H9 (cell line): ENCODE data around the gene COQ4. TPM values are rescaled to one million over a fixed set of nuclear protein-coding genes. Genes with fewer than 3 reads are reported as not detected.

ENCODE experiments used
- DNase-seq: peaks from one replicate; pipeline ENCODE4 v3.0.0-alpha.2; 2017
- H2AFZ ChIP-seq: one replicate; pipeline ENCODE4 v1.6.1; 2013; ENCODE audit warnings: mild to moderate bottlenecking, low read length, control low read depth, moderate library complexity
- H2AK5ac ChIP-seq: 2 replicates; pipeline ENCODE4 v1.6.1; 2013; ENCODE audit warnings: low read length, control low read depth, mixed read lengths; ENCODE audit not compliant: insufficient read length
- H2BK120ac ChIP-seq: one replicate; pipeline ENCODE4 v1.6.1; 2013; ENCODE audit warnings: low read depth, mild to moderate bottlenecking, low read length, control low read depth, inconsistent platforms; ENCODE audit not compliant: poor library complexity, severe bottlenecking
- H2BK12ac ChIP-seq: 2 replicates; pipeline ENCODE4 v1.6.1; 2013; ENCODE audit warnings: low read length, control low read depth, mixed read lengths, low read depth; ENCODE audit not compliant: insufficient read length
- H2BK15ac ChIP-seq: 2 replicates; pipeline ENCODE4 v1.6.1; 2013; ENCODE audit warnings: low read depth, low read length, control low read depth
- H2BK20ac ChIP-seq: one replicate; pipeline ENCODE4 v1.6.1; 2013; ENCODE audit warnings: low read depth, mild to moderate bottlenecking, low read length, control low read depth, inconsistent platforms; ENCODE audit not compliant: poor library complexity, severe bottlenecking
- H2BK5ac ChIP-seq: 2 replicates; pipeline ENCODE4 v1.6.1; 2013; ENCODE audit warnings: low read length, control low read depth, mixed read lengths; ENCODE audit not compliant: insufficient read length
- H3K14ac ChIP-seq: 2 replicates; pipeline ENCODE4 v1.6.1; 2013; ENCODE audit warnings: low read length, control low read depth; ENCODE audit not compliant: insufficient read depth
- H3K18ac ChIP-seq: 2 replicates; pipeline ENCODE4 v1.6.1; 2013; ENCODE audit warnings: low read depth, mild to moderate bottlenecking, mixed read lengths, low read length, control low read depth; ENCODE audit not compliant: insufficient read length
- H3K23ac ChIP-seq: 2 replicates; pipeline ENCODE4 v1.6.1; 2013; ENCODE audit warnings: low read length, control low read depth, mixed read lengths, low read depth; ENCODE audit not compliant: insufficient read length
- H3K23me2 ChIP-seq: 2 replicates; pipeline ENCODE4 v1.6.1; 2013; ENCODE audit warnings: low read depth, mild to moderate bottlenecking, mixed read lengths, low read length, control low read depth; ENCODE audit not compliant: insufficient read length, poor library complexity, severe bottlenecking
- H3K27ac ChIP-seq: 2 replicates; pipeline ENCODE4 v1.5.1; 2013; ENCODE audit warnings: low read length, control low read depth, mixed read lengths, low read depth; ENCODE audit not compliant: insufficient read length
- H3K27me3 ChIP-seq: 2 replicates; pipeline ENCODE4 v1.6.1; 2013; ENCODE audit warnings: low read length, control low read depth, inconsistent platforms; ENCODE audit not compliant: insufficient read depth
- H3K4ac ChIP-seq: 2 replicates; pipeline ENCODE4 v1.6.1; 2013; ENCODE audit warnings: low read depth, mild to moderate bottlenecking, control low read depth, inconsistent platforms, low read length, moderate library complexity
- H3K4me1 ChIP-seq: 2 replicates; pipeline ENCODE4 v1.6.1; 2013; ENCODE audit warnings: low read length, control low read depth, inconsistent platforms; ENCODE audit not compliant: insufficient read depth
- H3K4me2 ChIP-seq: 2 replicates; pipeline ENCODE4 v1.6.1; 2013; ENCODE audit warnings: low read length, control low read depth, mixed read lengths; ENCODE audit not compliant: insufficient read length, insufficient read depth
- H3K56ac ChIP-seq: 2 replicates; pipeline ENCODE4 v1.6.1; 2013; ENCODE audit warnings: low read depth, mild to moderate bottlenecking, mixed read lengths, low read length, control low read depth; ENCODE audit not compliant: insufficient read length
- H3K79me1 ChIP-seq: 2 replicates; pipeline ENCODE4 v1.6.1; 2013; ENCODE audit warnings: low read depth, mild to moderate bottlenecking, moderate library complexity, low read length, control low read depth, inconsistent platforms; ENCODE audit not compliant: insufficient read depth, poor library complexity, severe bottlenecking
- H3K79me2 ChIP-seq: 2 replicates; pipeline ENCODE4 v1.6.1; 2013; ENCODE audit warnings: low read length, control low read depth, inconsistent platforms; ENCODE audit not compliant: insufficient read depth
- H3K9ac ChIP-seq: 2 replicates; pipeline ENCODE4 v1.6.1; 2013; ENCODE audit warnings: low read length, control low read depth, mixed read lengths; ENCODE audit not compliant: insufficient read length; ENCODE audit errors: extremely low read depth
- H3K9me3 ChIP-seq: one replicate; pipeline ENCODE4 v1.6.1; 2013; ENCODE audit warnings: low read depth, low read length, inconsistent platforms; ENCODE audit not compliant: control insufficient read depth
- H3T11ph ChIP-seq: one replicate; pipeline ENCODE4 v1.6.1; 2013; ENCODE audit warnings: mild to moderate bottlenecking, low read length, control low read depth, inconsistent platforms
- H4K20me1 ChIP-seq: one replicate; pipeline ENCODE4 v1.6.1; 2013; ENCODE audit not compliant: control insufficient read depth, insufficient read length, insufficient read depth
- H4K5ac ChIP-seq: 2 replicates; pipeline ENCODE4 v1.6.1; 2013; ENCODE audit warnings: low read depth, mild to moderate bottlenecking, mixed read lengths, low read length, control low read depth; ENCODE audit not compliant: insufficient read length
- H4K8ac ChIP-seq: replicated peaks from 2 replicates; pipeline ENCODE4 v1.6.1; 2013; ENCODE audit warnings: low read length, control low read depth, mixed read lengths, low read depth; ENCODE audit not compliant: insufficient read length
- H4K91ac ChIP-seq: 2 replicates; pipeline ENCODE4 v1.6.1; 2013; ENCODE audit warnings: low read depth, mild to moderate bottlenecking, moderate library complexity, mixed read lengths, low read length, control low read depth; ENCODE audit not compliant: insufficient read length
- H3K27ac Mint-ChIP-seq, 3 experiments: 2 replicates in 2 of 3; 3 replicates in 1 of 3; pipeline ENCODE4 v1.8.0; 2020 to 2021; ENCODE audit warnings: mixed read lengths in 3 of 3, mild to moderate bottlenecking in 1 of 3, moderate library complexity in 1 of 3
- H3K27me3 Mint-ChIP-seq: 2 replicates; pipeline ENCODE4 v1.8.0; 2021; ENCODE audit warnings: low read depth, mild to moderate bottlenecking, moderate library complexity, mixed read lengths
- H3K36me3 Mint-ChIP-seq, 3 experiments: 2 replicates in 2 of 3; 3 replicates in 1 of 3; pipeline ENCODE4 v1.8.0; 2020 to 2021; ENCODE audit warnings: low read depth in 3 of 3, mixed read lengths in 3 of 3; ENCODE audit not compliant: insufficient read depth in 1 of 3
- H3K4me1 Mint-ChIP-seq, 2 experiments: 2 replicates each; pipeline ENCODE4 v1.8.0; 2020; ENCODE audit warnings: mixed read lengths in 2 of 2
- H3K4me3 Mint-ChIP-seq, 2 experiments: 2 replicates in 1 of 2; 3 replicates in 1 of 2; pipeline ENCODE4 v1.8.0; 2020 to 2021; ENCODE audit warnings: mild to moderate bottlenecking in 2 of 2, mixed read lengths in 2 of 2, moderate library complexity in 1 of 2
- H3K9me3 Mint-ChIP-seq, 2 experiments: 2 replicates in 1 of 2; 3 replicates in 1 of 2; pipeline ENCODE4 v1.8.0; 2020; ENCODE audit warnings: mild to moderate bottlenecking in 2 of 2, mixed read lengths in 2 of 2, moderate library complexity in 1 of 2
- CTCF ChIP-seq: fragments of 200-600 bp; sonication (generic); conservative IDR thresholded peaks from 3 replicates; pipeline ENCODE4 v1.8.0; 2021; ENCODE audit warnings: antibody characterized with exemption, mild to moderate bottlenecking
- WGBS: extraction: QIAGEN DNeasy Blood & Tissue Kit; methylation state at CpG from one replicate; pipeline ENCODE4 v1.1.7; 2013; ENCODE audit warnings: missing lambda C conversion rate, low lambda C conversion rate, mixed read lengths; ENCODE audit not compliant: insufficient read length; ENCODE audit errors: extremely low coverage; 5-methylcytosine and 5-hydroxymethylcytosine counted together
- total RNA-seq: library from RNA; stranded (reverse); gene quantifications from 2 replicates; pipeline ENCODE4 v1.2.1, GENCODE V29; 2021

Gene COQ4
- total RNA-seq, 1 experiment from 2014 or later: 38.4 TPM

DNA sequence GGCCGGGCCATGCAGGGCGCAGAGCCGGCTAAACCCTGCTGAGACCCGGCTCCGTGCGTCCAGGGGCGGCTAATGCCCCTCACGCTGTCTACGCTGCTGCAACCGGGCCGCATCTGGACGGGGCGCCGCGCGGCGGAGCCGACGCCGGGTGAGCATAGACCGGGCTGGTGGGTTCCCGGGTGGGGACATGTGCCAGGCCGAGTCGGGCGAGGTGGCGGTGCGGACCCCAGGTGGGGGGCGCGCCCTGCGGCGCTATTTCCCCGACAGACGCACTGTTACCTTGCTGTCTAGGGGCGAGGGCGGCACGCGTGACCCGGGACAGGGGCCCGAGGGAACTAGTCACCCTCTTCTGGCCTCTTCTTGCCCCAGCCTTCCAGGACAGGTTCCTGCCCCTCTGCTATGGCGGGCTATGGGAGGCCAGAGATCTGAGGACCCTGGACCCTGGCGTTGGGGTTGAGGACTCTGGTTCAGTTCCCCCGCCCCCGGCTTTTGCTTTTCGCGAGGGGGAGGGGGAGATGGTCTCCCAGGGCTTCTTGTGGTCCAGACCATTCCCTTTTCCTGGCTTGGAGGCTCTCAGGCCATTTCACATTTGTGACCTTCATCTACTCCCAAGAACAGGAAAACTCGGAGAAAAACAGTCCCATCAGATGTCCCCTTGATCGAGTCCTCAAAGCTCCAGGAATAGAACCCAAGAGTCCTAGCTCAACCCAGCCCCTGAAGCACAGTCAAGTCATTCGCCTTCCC is 18.2 kb downstream of the COQ4 start:
- Histone ChIP-seq H4K20me1 (no peaks in the 10 kb centered on the region), H2BK20ac (no peak overlapping the region), H3K79me2 (no peaks in the 10 kb centered on the region), H3K23ac (no peak overlapping the region), H3K4me1 (no peaks in the 10 kb centered on the region), H3T11ph (no peak overlapping the region), H3K14ac (no peak overlapping the region; the same call in 1 of the 2 replicates), H3K9me3 (no peaks in the 10 kb centered on the region), H3K23me2 (peaks cover 3% of the 10 kb centered on the region), H4K5ac (no peak overlapping the region), H3K4me2 (peak overlapping the region; percentile 70), H3K27ac (no peak overlapping the region), H3K18ac (no peak overlapping the region), H2BK5ac (no peak overlapping the region), H2AFZ (no peak overlapping the region), H2BK12ac (no peak overlapping the region), H2AK5ac (no peak overlapping the region), H3K79me1 (no peaks in the 10 kb centered on the region), H3K9ac (no peak overlapping the region), H4K91ac (no peak overlapping the region), H3K4ac (no peak overlapping the region), H3K27me3 (no peaks in the 10 kb centered on the region), H2BK15ac (no peak overlapping the region), H4K8ac (no peak overlapping the region), H2BK120ac (no peak overlapping the region), H3K56ac (no peak overlapping the region)
- H3K36me3 Mint-ChIP-seq: peaks cover 4 to 22% (median 10%) of the 10 kb centered on the region in 3 experiments
- no peaks in the 10 kb centered on the region for H3K9me3 Mint-ChIP-seq
- H3K27me3 Mint-ChIP-seq: no peaks in the 10 kb centered on the region
- H3K27ac Mint-ChIP-seq: peak overlapping the region in 1 of 3 experiments; percentile 40; a peak in 1 of 7 replicates
- peaks cover 4 to 5% of the 10 kb centered on the region in 2 experiments for H3K4me1 Mint-ChIP-seq
- DNase-seq: peak; percentile 41
- no peak for TF ChIP-seq CTCF
- no CpG with 5 or more reads among the region's 48 CpGs for WGBS
- H3K4me3 Mint-ChIP-seq: peak overlapping the region; percentile 88 to 93
